Esophagus (tissue), 2 donors: ENCODE results near the gene LITAF. TPM values are rescaled to one million over a fixed set of nuclear protein-coding genes. Genes with fewer than 3 reads are reported as not detected.

Experiments
- H3K27ac ChIP-seq, 2 donors: one replicate each; pipeline ENCODE4 v1.5.1; 2013; ENCODE audit warnings: low read depth in 2 of 2, mild to moderate bottlenecking in 2 of 2, inconsistent platforms in 1 of 2, low read length in 1 of 2, moderate library complexity in 1 of 2
- H3K27me3 ChIP-seq, 2 donors: one replicate each; pipeline ENCODE4 v1.6.1; 2013; ENCODE audit warnings: low read length in 2 of 2, control low read depth in 1 of 2, mild to moderate bottlenecking in 1 of 2; ENCODE audit not compliant: insufficient read depth in 2 of 2, control insufficient read depth in 1 of 2
- H3K36me3 ChIP-seq, 2 donors: one replicate each; pipeline ENCODE4 v1.6.1; 2013; ENCODE audit warnings: low read length in 1 of 2; ENCODE audit not compliant: control insufficient read depth in 2 of 2, insufficient read depth in 2 of 2
- H3K4me1 ChIP-seq, 2 donors: one replicate each; pipeline ENCODE4 v1.6.1; 2013; ENCODE audit warnings: low read length in 1 of 2; ENCODE audit not compliant: control insufficient read depth in 2 of 2, insufficient read depth in 2 of 2
- H3K4me3 ChIP-seq, 2 donors: one replicate each; pipeline ENCODE4 v1.5.1; 2013; ENCODE audit warnings: low read length in 2 of 2, mild to moderate bottlenecking in 2 of 2, low read depth in 1 of 2, moderate library complexity in 1 of 2
- H3K9me3 ChIP-seq, 2 donors: one replicate each; pipeline ENCODE4 v1.6.1; 2013; ENCODE audit warnings: mild to moderate bottlenecking in 2 of 2, low read depth in 1 of 2, low read length in 1 of 2, moderate library complexity in 1 of 2; ENCODE audit not compliant: control insufficient read depth in 2 of 2, insufficient read depth in 1 of 2
- WGBS, 2 donors: extraction: QIAGEN DNeasy Blood & Tissue Kit; methylation state at CpG; one replicate each; pipeline ENCODE4 v1.1.7; 2013; 5-methylcytosine and 5-hydroxymethylcytosine counted together
- polyA plus RNA-seq, 2 donors: library from polyadenylated mRNA; stranded (reverse); fragments of 200-250 nt; gene quantifications; one replicate each; pipeline ENCODE4 v1.2.3, GENCODE V29; 2013
- donor health status: healthy with polysubstance abuse.
- donor health status: Bipolar disorder and iron deficiency.

LITAF gene
- polyA plus RNA-seq, result 10 to 100 TPM; 10.9 to 28.7 TPM

- Histone ChIP-seq H3K9me3 (no peaks in the 10 kb centered on the region), H3K27ac (peak within 1 kb of the TSS; percentile 86 to 87), H3K4me3 (peak within 1 kb of the TSS; percentile 76 to 80), H3K36me3 (no peaks in the 10 kb centered on the region), H3K4me1 (no peaks in the 10 kb centered on the region), H3K27me3 (no peaks in the 10 kb centered on the region)
- WGBS, 2 donors, result 3 to 6% methylated on average over 38 to 74 of the region's 74 CpGs
Observed at GRCh38 chr16:11586856-11587642, at the start of gene LITAF. Gene LITAF, minus strand, starts transcription at chr16:11586919. Its CDS starts 30,189 bp downstream, at chr16:11556730.

GRCh38 chr16:11636172-11636721 is 49.5 kb upstream of the LITAF start:
- Histone ChIP-seq H3K4me3 (no peak overlapping the region), H3K27ac (peak overlapping the region; percentile 36 to 54), H3K4me1 (peaks cover 0 to 13% of the 10 kb centered on the region in 2 donors), H3K9me3 (peaks cover 0 to 2% of the 10 kb centered on the region in 2 donors), H3K36me3 (no peaks in the 10 kb centered on the region), H3K27me3 (no peaks in the 10 kb centered on the region)
- 35 to 41% methylated on average over 14 of the region's 14 CpGs for WGBS, 2 donors

GRCh38 chr16:11635679-11636171 is 49.0 kb upstream of the LITAF start:
- H3K4me1 ChIP-seq, result peaks cover 0 to 8% of the 10 kb centered on the region in 2 donors
- no peak overlapping the region for H3K4me3 ChIP-seq
- WGBS, 2 donors, result 72 to 73% methylated on average over 12 of the region's 12 CpGs

GRCh38 chr16:11635113-11635652 is 48.5 kb upstream of the LITAF start:
- no peaks in the 10 kb centered on the region for H3K36me3 ChIP-seq
- H3K4me1 ChIP-seq, result peaks cover 0 to 6% of the 10 kb centered on the region in 2 donors
- H3K9me3 ChIP-seq, result peaks cover 0 to 2% of the 10 kb centered on the region in 2 donors
- no peaks in the 10 kb centered on the region for H3K27me3 ChIP-seq
- H3K4me3 ChIP-seq, result no peak overlapping the region
- 83 to 91% methylated on average over 10 of the region's 10 CpGs for WGBS, 2 donors
- H3K27ac ChIP-seq, result no peak overlapping the region

More at GRCh38 chr16:11635679-11636171, 49.0 kb upstream of the LITAF start:
- H3K36me3 ChIP-seq, result no peaks in the 10 kb centered on the region
- peaks cover 0 to 2% of the 10 kb centered on the region in 2 donors for H3K9me3 ChIP-seq
- H3K27me3 ChIP-seq, result no peaks in the 10 kb centered on the region
- H3K27ac ChIP-seq, result peak overlapping the region; percentile 3 to 54

- WGBS, 2 donors, result 78 to 85% methylated on average over 6 of the region's 6 CpGs
- H3K36me3 ChIP-seq, result no peaks in the 10 kb centered on the region
- H3K4me3 ChIP-seq, result no peak overlapping the region
- H3K27ac ChIP-seq, result no peak overlapping the region
- H3K9me3 ChIP-seq, result peaks cover 0 to 2% of the 10 kb centered on the region in 2 donors
- H3K27me3 ChIP-seq, result no peaks in the 10 kb centered on the region
- peaks cover 0 to 13% of the 10 kb centered on the region in 2 donors for H3K4me1 ChIP-seq
Observed at GRCh38 chr16:11634312-11634711, 47.6 kb upstream of the LITAF start.

DNA sequence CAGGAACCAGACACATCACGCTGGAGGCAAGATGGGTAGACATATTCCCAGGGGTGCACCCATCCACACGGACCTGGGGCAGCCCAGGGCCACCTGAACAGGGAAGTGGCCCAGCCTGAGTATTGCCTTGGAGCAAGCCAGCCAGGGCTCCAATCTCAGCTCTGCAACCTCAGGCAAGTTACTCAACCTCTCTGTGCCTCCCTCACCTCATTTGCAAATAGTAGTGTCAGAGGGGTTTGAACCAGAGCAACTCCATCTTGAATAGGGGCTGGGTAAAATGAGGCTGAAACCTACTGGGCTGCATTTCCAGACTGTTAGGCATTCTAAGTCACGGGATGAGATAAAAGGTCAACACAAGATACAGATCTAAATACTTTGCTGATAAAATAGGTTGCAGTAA is 46.4 kb upstream of the LITAF start:
- Histone ChIP-seq H3K36me3 (no peaks in the 10 kb centered on the region), H3K4me3 (no peak overlapping the region), H3K9me3 (peaks cover 0 to 2% of the 10 kb centered on the region in 2 donors), H3K27me3 (no peaks in the 10 kb centered on the region), H3K27ac (peak overlapping the region in 1 of 2 donors; percentile 66), H3K4me1 (peaks cover 0 to 13% of the 10 kb centered on the region in 2 donors)
- 70 to 79% methylated on average over 3 of the region's 3 CpGs for WGBS, 2 donors

DNA sequence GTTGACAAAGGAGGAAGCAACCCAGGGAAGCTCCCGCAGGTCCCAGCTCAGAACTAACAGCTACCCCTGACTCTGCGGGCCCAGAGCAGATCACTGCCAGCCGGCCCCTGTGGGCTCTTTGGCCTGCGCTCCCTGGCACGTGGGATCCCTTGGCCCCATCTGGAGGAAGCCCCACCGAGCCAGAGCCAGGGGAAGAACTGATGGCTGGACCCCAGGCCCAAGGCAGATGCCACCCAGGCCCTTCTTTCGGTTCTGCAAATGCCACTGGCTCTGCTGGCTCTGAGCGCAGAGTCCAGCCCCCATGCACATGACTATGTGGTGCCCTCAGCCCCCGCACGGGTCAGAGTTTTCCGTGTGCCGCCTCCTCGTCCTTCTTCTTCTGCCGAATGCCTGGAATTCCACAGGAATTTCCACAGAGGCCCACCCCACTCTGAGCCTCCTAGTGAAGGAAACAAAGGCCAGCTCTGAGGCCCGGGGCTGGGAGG is 45.8 kb upstream of the LITAF start:
- H3K27ac ChIP-seq, result peak overlapping the region; percentile 5 to 66
- no peaks in the 10 kb centered on the region for H3K36me3 ChIP-seq
- H3K27me3 ChIP-seq, result no peaks in the 10 kb centered on the region
- H3K4me3 ChIP-seq, result no peak overlapping the region
- WGBS, 2 donors, result 55 to 60% methylated on average over 15 of the region's 15 CpGs
- peaks cover 0 to 2% of the 10 kb centered on the region in 2 donors for H3K9me3 ChIP-seq
- peaks cover 0 to 13% of the 10 kb centered on the region in 2 donors for H3K4me1 ChIP-seq

- Histone ChIP-seq H3K4me3 (no peak overlapping the region), H3K27me3 (no peaks in the 10 kb centered on the region), H3K9me3 (peaks cover 0 to 2% of the 10 kb centered on the region in 2 donors), H3K36me3 (no peaks in the 10 kb centered on the region), H3K4me1 (peaks cover 0 to 13% of the 10 kb centered on the region in 2 donors), H3K27ac (no peak overlapping the region)
- WGBS, 2 donors, result 89 to 93% methylated on average over 7 of the region's 7 CpGs
Observed at GRCh38 chr16:11631214-11631613, 44.5 kb upstream of the LITAF start.

- 90 to 92% methylated on average over 6 of the region's 6 CpGs for WGBS, 2 donors
- Histone ChIP-seq H3K9me3 (peaks cover 0 to 2% of the 10 kb centered on the region in 2 donors), H3K36me3 (no peaks in the 10 kb centered on the region), H3K4me1 (peaks cover 0 to 13% of the 10 kb centered on the region in 2 donors), H3K27ac (no peak overlapping the region), H3K27me3 (no peaks in the 10 kb centered on the region), H3K4me3 (no peak overlapping the region)
Observed at GRCh38 chr16:11630768-11631056, 44.0 kb upstream of the LITAF start.
